Mucosa of descending colon (tissue), 3 donors: Measurements from ENCODE around the gene KTI12. TPM values are rescaled to one million over a fixed set of nuclear protein-coding genes. Genes with fewer than 3 reads are reported as not detected.
"Not testable (repeated sequence)": the region's sequence is repeated elsewhere in the genome, so short reads cannot be mapped to it uniquely, and the experiment has no call there.

ENCODE experiments used
- ATAC-seq: fragments of 200-7000 bp; cut with Tn5 transposase; one replicate; pipeline ENCODE4 v1.9.1; 2020; ENCODE audit warnings: mild to moderate bottlenecking, moderate library complexity
- DNase-seq, 3 donors: peaks; one replicate each; pipeline ENCODE4 v3.0.0-alpha.2; 2020
- H3K36me3 ChIP-seq: fragments of 200-600 bp; one replicate; pipeline ENCODE4 v1.8.0; 2021; ENCODE audit warnings: low read depth, mild to moderate bottlenecking
- H3K4me1 ChIP-seq: fragments of 200-600 bp; one replicate; pipeline ENCODE4 v1.8.0; 2021; ENCODE audit warnings: low read depth, mild to moderate bottlenecking
- H3K4me3 ChIP-seq: fragments of 200-600 bp; one replicate; pipeline ENCODE4 v1.8.0; 2021; ENCODE audit warnings: mild to moderate bottlenecking
- H3K9me3 ChIP-seq: fragments of 200-600 bp; one replicate; pipeline ENCODE4 v1.8.0; 2021; ENCODE audit warnings: mild to moderate bottlenecking
- CTCF ChIP-seq: fragments of 200-600 bp; IDR thresholded peaks from one replicate; pipeline ENCODE4 v1.8.0; 2022; ENCODE audit warnings: antibody characterized with exemption, mild to moderate bottlenecking
- intact Hi-C, 2 donors: fragments of 100-400 bp; cut with DNase I in 1 of 2; cut with micrococcal nuclease in 1 of 2; formaldehyde crosslinking; loops; one replicate each; pipeline versions ENCODE4 v1.11.0 to v1.11.1; 2022; cut with DNase I, micrococcal nuclease
- total RNA-seq, 3 donors: library from RNA; stranded (reverse); fragmentation: NEBNext Ultra II Directional in 2 of 3; extraction: Animal tissue kit (Norgen Biotek cat#: 25700) in 2 of 3; gene quantifications; one replicate each; pipeline versions ENCODE4 v1.2.1 to v1.2.4, GENCODE V29; 2021 to 2023
- donor health status: DM: no; HTN: no; CAD: no; lungs with moderate emphysema.
- donor health status: DM: no; HTN: no; CAD: no.
- donor health status: DM: no; HTN: yes; CAD: no.

Gene KTI12
- total RNA-seq, 3 donors from 2014 or later = 4.3 to 6.7 (median 5.4) TPM

DNA sequence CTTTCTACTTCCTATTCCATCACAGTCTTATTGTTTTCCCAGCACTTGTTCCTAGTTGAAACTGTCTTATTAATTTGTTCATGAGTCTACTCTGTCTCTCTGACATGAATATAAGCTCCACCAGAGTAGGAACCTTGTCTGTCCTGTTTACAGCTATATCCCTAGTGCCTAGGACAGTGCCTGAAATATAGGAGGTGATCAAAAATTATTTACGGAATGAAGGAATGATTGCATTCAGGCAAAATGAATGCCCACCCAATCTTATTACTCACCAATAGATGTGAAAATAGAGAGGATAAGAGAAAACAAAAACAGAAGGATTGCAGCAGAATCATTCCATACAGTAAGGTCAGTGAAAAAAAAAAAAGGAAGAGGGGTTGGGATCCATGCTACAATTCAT, 20.3 kb upstream of the KTI12 start:
- ATAC-seq (no peak), DNase-seq (no peak)
- Histone ChIP-seq H3K9me3 (no peaks in the 10 kb centered on the region), H3K36me3 (no peaks in the 10 kb centered on the region), H3K4me1 (peaks cover 25% of the 10 kb centered on the region), H3K4me3 (peak overlapping the region; percentile 82)
- intact Hi-C loops = no loop called here
- no peak for TF ChIP-seq CTCF

DNA sequence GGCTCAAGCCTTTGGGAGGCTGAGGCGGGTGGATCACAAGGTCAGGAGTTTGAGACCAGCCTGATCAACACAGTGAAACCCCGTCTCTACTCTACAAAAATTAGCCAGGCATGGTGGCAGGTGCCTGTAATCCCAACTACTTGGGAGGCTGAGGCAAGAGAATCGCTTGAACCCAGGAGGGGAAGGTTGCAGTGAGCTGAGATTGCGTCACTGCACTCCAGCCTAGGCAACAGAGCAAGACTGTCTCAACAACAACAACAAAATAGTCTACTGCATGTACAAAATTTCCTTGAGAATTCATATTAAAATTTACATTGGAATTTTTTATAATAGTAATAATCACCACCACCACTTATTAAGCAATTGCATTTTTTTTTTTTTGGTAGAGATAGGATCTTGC, 15.7 kb upstream of the KTI12 start:
- intact Hi-C loops, H3K4me3 ChIP-seq, H3K9me3 ChIP-seq, H3K36me3 ChIP-seq, ATAC-seq, DNase-seq: not testable (repeated sequence)
- peaks cover 13% of the 10 kb centered on the region for H3K4me1 ChIP-seq

- intact Hi-C loops, H3K36me3 ChIP-seq, H3K9me3 ChIP-seq, H3K4me1 ChIP-seq, H3K4me3 ChIP-seq, ATAC-seq, DNase-seq: not testable (repeated sequence)
These were observed 12.1 kb upstream of the KTI12 start for GRCh38 chr1:52045666-52046195.

GRCh38 chr1:52045236-52045635, 11.6 kb upstream of the KTI12 start:
- intact Hi-C loops = no loop called here
- TF ChIP-seq CTCF = no peak
- Histone ChIP-seq H3K4me3 (no peak overlapping the region), H3K36me3 (no peaks in the 10 kb centered on the region), H3K4me1 (no peaks in the 10 kb centered on the region), H3K9me3 (no peaks in the 10 kb centered on the region)
- DNase-seq (no peak), ATAC-seq (no peak)

GRCh38 chr1:52041551-52042185, 8.1 kb upstream of the KTI12 start:
- ATAC-seq (no peak), DNase-seq (no peak)
- Histone ChIP-seq H3K4me3 (no peak overlapping the region), H3K36me3 (no peaks in the 10 kb centered on the region), H3K4me1 (peaks cover 4% of the 10 kb centered on the region), H3K9me3 (no peaks in the 10 kb centered on the region)
- intact Hi-C loops = no loop called here
- no peak for TF ChIP-seq CTCF

- Histone ChIP-seq H3K36me3 (no peaks in the 10 kb centered on the region), H3K4me3 (no peak overlapping the region), H3K9me3 (no peaks in the 10 kb centered on the region), H3K4me1 (peaks cover 4% of the 10 kb centered on the region)
- intact Hi-C loops = no loop called here
- no peak for DNase-seq
- no peak for ATAC-seq
- no peak for TF ChIP-seq CTCF
These were observed 4.3 kb upstream of the KTI12 start for GRCh38 chr1:52037909-52038308.

DNA sequence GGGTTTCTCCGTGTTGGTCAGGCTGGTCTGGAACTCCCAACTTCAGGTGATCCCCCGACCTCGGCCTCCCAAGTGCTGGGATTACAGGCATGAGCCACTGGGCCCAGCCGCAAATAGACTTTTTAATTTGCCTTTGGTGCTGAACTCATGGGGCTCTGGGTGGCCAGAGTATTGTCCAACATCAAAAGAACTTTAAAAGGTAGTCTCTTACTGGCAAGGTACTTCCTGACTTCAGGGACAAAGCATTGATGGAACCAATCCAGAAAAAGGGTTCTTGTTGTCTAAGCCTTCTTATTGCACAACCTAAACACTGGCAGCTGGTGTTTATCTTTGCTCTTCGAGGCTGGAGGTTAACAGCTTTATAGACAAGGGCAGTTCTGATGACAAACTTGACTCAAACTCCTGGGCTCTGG, 3.8 kb upstream of the KTI12 start:
- peaks cover 7% of the 10 kb centered on the region for H3K4me1 ChIP-seq
- no peaks in the 10 kb centered on the region for H3K36me3 ChIP-seq
- H3K4me3 ChIP-seq = no peak overlapping the region
- DNase-seq = peak in 1 of 3 donors; percentile 35
- no peak for TF ChIP-seq CTCF
- intact Hi-C loops = no loop called here
- H3K9me3 ChIP-seq = no peaks in the 10 kb centered on the region
- ATAC-seq = peak; percentile 46
